Lower leg skin (tissue), 4 donors: Measurements from ENCODE around the gene ZNF320. TPM values are rescaled to one million over a fixed set of nuclear protein-coding genes. Genes with fewer than 3 reads are reported as not detected.

Experiments
- DNase-seq, 2 donors: peaks; one replicate each; pipeline ENCODE4 v3.0.0-alpha.2; 2019; ENCODE audit warnings: low spot score in 2 of 2
- H3K4me3 ChIP-seq: fragments of 200-600 bp; sonication (generic); 2 replicates; pipeline ENCODE4 v1.5.1; 2017; ENCODE audit warnings: mild to moderate bottlenecking, low read depth; ENCODE audit not compliant: poor library complexity, severe bottlenecking
- POLR2A ChIP-seq, 2 donors: fragments of 450-650 bp; IDR thresholded peaks; one replicate each; pipeline ENCODE4 v1.6.1; 2016 to 2017; ENCODE audit warnings: antibody characterized with exemption in 2 of 2, mild to moderate bottlenecking in 1 of 2, moderate library complexity in 1 of 2
- WGBS, 2 donors: methylation state at CpG; one replicate each; pipeline ENCODE4 v1.1.5; 2018; 5-methylcytosine and 5-hydroxymethylcytosine counted together
- intact Hi-C: fragments of 100-400 bp; cut with DNase I; formaldehyde crosslinking; loops from one replicate; pipeline ENCODE4 v1.15.0; 2023; ENCODE audit warnings: low total_unique reads
- total RNA-seq, 4 donors: library from RNA; depleted of rRNA; stranded (reverse); fragments of >200 nt; gene quantifications; one replicate each; pipeline ENCODE4 v1.1.0, GENCODE V29; 2016
- TF ChIP-seq, protein P1 (sequence below), 3 donors: fragments of 450-650 bp; IDR thresholded peaks; one replicate each; pipeline ENCODE4 v1.5.1; 2016; ENCODE audit warnings: antibody characterized with exemption in 3 of 3, mild to moderate bottlenecking in 3 of 3, moderate library complexity in 2 of 3

ZNF320 gene
- total RNA-seq, 4 donors from 2014 or later, result 1.2 to 15.3 (median 12.4) TPM

DNA sequence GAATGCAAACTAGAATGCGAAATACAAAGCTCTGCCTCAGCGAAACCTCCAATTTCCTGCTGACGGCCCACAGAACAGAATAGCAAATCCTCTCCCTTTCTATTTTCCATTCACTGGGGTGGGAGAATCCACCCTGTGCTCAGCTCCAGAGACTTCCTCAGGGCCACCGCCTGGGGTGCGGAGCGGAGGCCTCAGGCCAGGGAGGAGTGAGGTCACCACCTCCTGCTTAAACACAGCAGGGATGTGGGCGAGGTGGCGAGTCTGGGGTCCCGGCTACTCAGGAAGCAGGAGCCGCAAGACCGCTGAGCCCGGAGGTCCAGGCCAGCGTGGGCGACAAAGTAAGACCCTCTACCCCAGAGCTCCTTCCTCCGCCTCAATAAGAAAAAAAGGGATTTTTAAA, 666 bp upstream of the ZNF320 start:
- no peak overlapping the region for H3K4me3 ChIP-seq
- TF ChIP-seq, protein P1, sequence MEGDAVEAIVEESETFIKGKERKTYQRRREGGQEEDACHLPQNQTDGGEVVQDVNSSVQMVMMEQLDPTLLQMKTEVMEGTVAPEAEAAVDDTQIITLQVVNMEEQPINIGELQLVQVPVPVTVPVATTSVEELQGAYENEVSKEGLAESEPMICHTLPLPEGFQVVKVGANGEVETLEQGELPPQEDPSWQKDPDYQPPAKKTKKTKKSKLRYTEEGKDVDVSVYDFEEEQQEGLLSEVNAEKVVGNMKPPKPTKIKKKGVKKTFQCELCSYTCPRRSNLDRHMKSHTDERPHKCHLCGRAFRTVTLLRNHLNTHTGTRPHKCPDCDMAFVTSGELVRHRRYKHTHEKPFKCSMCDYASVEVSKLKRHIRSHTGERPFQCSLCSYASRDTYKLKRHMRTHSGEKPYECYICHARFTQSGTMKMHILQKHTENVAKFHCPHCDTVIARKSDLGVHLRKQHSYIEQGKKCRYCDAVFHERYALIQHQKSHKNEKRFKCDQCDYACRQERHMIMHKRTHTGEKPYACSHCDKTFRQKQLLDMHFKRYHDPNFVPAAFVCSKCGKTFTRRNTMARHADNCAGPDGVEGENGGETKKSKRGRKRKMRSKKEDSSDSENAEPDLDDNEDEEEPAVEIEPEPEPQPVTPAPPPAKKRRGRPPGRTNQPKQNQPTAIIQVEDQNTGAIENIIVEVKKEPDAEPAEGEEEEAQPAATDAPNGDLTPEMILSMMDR (IDR thresholded peaks at IDR 0.05), result no peak
- TF ChIP-seq POLR2A (IDR thresholded peaks at IDR 0.05), result no peak
- 65 to 72% methylated on average over 15 of the region's 15 CpGs for WGBS, 2 donors
- intact Hi-C loops, result no loop called here
- peak in 1 of 2 donors; percentile 73 for DNase-seq

DNA sequence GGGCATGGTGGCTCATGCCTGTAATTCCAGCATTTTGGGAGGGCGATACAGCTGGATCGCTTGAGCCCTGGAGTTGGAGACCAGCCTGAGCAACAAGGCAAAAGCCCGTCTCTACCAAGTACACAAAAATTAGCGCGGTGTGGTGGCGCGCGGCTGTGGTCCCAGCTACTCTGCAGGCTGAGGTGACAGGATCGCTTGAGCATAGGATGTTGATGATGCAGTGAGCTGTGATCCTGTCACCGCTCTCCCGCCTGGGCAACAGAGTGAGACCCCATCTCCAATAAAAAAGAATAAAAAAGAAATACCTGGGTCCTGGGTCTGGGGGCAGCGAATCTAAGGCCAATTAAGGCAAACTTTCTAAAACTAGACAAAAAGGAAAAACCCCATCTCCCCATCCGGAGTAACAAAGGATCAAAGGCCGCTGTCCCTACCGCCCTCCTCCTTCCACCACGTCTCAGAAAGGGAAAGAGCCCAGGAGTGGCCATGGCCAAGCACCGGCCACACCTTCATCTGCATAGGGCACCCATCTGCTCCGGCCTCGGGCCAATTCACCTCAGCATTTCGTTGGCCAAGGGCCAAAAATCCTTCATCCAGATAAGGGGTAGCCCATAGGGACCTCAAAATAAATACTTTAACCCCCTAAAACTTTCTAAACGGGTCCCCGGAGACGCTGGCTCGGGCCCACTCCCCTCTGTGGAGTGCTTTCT, 851 bp downstream of the ZNF320 start:
- peak in 1 of 2 donors; percentile 16 for DNase-seq
- no peak for TF ChIP-seq POLR2A (IDR thresholded peaks at IDR 0.05)
- TF ChIP-seq, protein P1 (IDR thresholded peaks at IDR 0.05), result no peak
- H3K4me3 ChIP-seq, result peak overlapping the region; percentile 31
- 44 to 50% methylated on average over 24 of the region's 24 CpGs for WGBS, 2 donors
- intact Hi-C loops, result no loop called here

DNA sequence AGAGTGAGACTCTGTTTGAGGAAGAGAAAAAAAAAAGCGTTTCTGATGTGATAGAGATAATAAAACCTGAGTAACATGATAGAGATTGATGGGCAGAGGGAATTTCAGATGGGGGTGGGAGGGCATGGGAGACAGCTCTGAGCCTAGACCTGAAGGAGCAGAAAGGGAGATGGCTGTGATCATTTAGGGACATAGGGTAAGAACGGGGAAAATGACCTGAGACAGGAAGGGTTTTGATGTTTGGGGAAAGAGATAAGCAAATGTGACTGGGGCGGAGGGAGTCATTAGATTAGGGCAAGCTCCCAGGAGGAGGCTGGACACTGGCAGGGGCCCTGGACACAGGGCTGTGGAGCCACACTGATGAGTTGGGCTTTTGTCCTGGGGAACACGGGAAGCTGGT, 6.1 kb downstream of the ZNF320 start:
- 60 to 80% methylated on average over 4 of the region's 4 CpGs for WGBS, 2 donors
- intact Hi-C loops, result no loop called here
- TF ChIP-seq POLR2A (IDR thresholded peaks at IDR 0.05), result no peak
- TF ChIP-seq, protein P1 (IDR thresholded peaks at IDR 0.05), result no peak
- H3K4me3 ChIP-seq, result no peak overlapping the region
- DNase-seq, result no peak

DNA sequence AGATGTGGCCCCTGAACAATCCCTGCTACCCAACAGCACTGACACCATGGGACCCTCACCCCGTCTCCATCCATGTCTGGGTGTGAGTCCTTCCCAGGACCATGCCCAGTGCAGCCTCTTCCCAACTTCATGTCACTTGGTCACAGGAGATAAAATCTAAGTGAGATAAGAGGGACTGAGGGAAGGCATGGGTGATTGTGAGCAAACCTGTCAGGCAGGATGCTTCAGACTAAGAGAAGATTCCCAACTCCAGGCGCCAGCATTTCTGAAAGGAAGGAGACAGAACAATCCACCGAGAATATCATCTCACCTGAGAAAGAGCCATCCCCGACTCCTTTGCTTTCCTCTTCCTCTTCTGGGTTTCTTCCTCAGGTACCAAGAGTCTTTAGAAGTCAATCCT, 7.5 kb downstream of the ZNF320 start:
- no peak for DNase-seq
- WGBS, 2 donors, result 90 to 94% methylated on average over 4 of the region's 4 CpGs
- H3K4me3 ChIP-seq, result no peak overlapping the region
- intact Hi-C loops, result no loop called here
- no peak for TF ChIP-seq POLR2A (IDR thresholded peaks at IDR 0.05)
- TF ChIP-seq, protein P1 (IDR thresholded peaks at IDR 0.05), result no peak

DNA sequence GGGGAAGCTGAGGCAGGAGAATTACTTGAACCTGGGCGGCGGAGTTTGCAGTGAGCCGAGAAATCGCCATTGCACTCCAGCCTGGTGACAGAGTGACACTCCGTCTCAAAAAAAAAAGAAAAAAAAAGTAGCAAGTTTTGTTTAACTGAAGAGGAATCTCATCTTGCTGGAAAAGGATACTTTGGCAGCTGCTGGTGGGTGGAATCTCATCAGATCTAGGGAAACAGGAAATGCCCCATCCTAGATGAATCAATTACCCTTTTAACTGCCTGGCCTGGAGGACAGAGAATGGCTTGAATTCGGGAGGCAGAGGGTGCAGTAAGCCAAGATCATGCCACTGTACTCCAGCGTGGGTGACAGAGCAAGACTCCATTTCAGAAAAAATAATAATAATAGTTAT, 8.4 kb downstream of the ZNF320 start:
- intact Hi-C loops, result no loop called here
- no peak overlapping the region for H3K4me3 ChIP-seq
- WGBS, 2 donors, result 87 to 92% methylated on average over 7 of the region's 7 CpGs
- TF ChIP-seq, protein P1 (IDR thresholded peaks at IDR 0.05), result no peak
- no peak for TF ChIP-seq POLR2A (IDR thresholded peaks at IDR 0.05)
- no peak for DNase-seq
